HFFc6 (cell line): ENCODE results near the gene POLR2F. TPM values are rescaled to one million over a fixed set of nuclear protein-coding genes. Genes with fewer than 3 reads are reported as not detected.

ENCODE experiments used
- DNase-seq: peaks from one replicate; pipeline ENCODE4 v3.0.0-alpha.2; 2018
- H3K27ac Mint-ChIP-seq: 2 replicates; pipeline ENCODE4 v1.8.0; 2020; ENCODE audit warnings: mild to moderate bottlenecking, mixed read lengths
- H3K27me3 Mint-ChIP-seq: 2 replicates; pipeline ENCODE4 v1.8.0; 2021; ENCODE audit warnings: mild to moderate bottlenecking, moderate library complexity, mixed read lengths; ENCODE audit not compliant: insufficient read depth
- H3K36me3 Mint-ChIP-seq: 2 replicates; pipeline ENCODE4 v1.8.0; 2021; ENCODE audit warnings: low read depth, mixed read lengths
- H3K4me1 Mint-ChIP-seq: 2 replicates; pipeline ENCODE4 v1.8.0; 2020; ENCODE audit warnings: low read depth, mixed read lengths
- H3K4me3 Mint-ChIP-seq: 2 replicates; pipeline ENCODE4 v1.8.0; 2020; ENCODE audit warnings: mild to moderate bottlenecking, moderate library complexity, mixed read lengths
- H3K9me3 Mint-ChIP-seq: 2 replicates; pipeline ENCODE4 v1.8.0; 2020; ENCODE audit warnings: mild to moderate bottlenecking, mixed read lengths
- CTCF ChIP-seq: fragments of 200-600 bp; sonication (generic); IDR thresholded peaks from 2 replicates; pipeline ENCODE4 v1.5.0; 2021; ENCODE audit warnings: antibody characterized with exemption, mild to moderate bottlenecking
- total RNA-seq, 6 experiments: library from RNA; stranded (reverse); fragmentation: NEBNext Ultra II Directional; extraction: Animal tissue kit (Norgen Biotek cat#: 25700); gene quantifications; 2 replicates in 1 of 6; 3 replicates in 5 of 6; pipeline ENCODE4 v1.2.3, GENCODE V29; 2021

POLR2F gene
- total RNA-seq, 6 experiments from 2014 or later, result 91.6 to 130 (median 107) TPM

- H3K27ac Mint-ChIP-seq, result no peak overlapping the region
- H3K4me3 Mint-ChIP-seq, result no peak overlapping the region
- H3K9me3 Mint-ChIP-seq, result no peaks in the 10 kb centered on the region
- TF ChIP-seq CTCF, result no peak
- DNase-seq, result no peak
- H3K27me3 Mint-ChIP-seq, result peaks cover 9% of the 10 kb centered on the region; the same call in 1 of the 2 replicates
- H3K4me1 Mint-ChIP-seq, result no peaks in the 10 kb centered on the region
- no peaks in the 10 kb centered on the region for H3K36me3 Mint-ChIP-seq
Measured at GRCh38 chr22:37991731-37992442, 38.4 kb downstream of the POLR2F start.

- no peaks in the 10 kb centered on the region for H3K36me3 Mint-ChIP-seq
- no peak overlapping the region for H3K27ac Mint-ChIP-seq
- H3K4me1 Mint-ChIP-seq, result no peaks in the 10 kb centered on the region
- H3K4me3 Mint-ChIP-seq, result no peak overlapping the region
- H3K27me3 Mint-ChIP-seq, result peaks cover 15% of the 10 kb centered on the region
- no peak for TF ChIP-seq CTCF
- no peaks in the 10 kb centered on the region for H3K9me3 Mint-ChIP-seq
- DNase-seq, result no peak
Measured at GRCh38 chr22:37994049-37994448, 40.5 kb downstream of the POLR2F start.

DNA sequence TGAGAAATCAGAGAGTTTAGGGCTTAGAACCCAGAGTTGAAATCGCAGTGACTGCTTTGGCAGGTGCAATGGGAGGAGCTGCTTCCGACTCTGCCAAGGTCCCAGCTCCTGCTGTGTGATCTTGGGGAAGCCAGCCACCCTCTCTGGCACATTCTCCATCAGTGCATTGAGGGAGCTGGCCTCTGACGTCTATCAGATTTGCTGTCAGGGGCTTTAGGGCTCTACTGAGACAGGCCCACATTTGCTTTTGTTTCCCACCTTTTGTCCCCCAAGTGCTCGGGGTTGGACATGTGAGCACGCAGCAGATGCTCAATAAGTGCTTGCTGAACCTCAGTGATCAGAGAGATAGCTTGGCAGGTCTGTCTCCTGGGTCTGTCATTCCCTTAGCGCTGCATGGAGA, 41.5 kb downstream of the POLR2F start:
- H3K27me3 Mint-ChIP-seq, result peaks cover 19% of the 10 kb centered on the region
- H3K9me3 Mint-ChIP-seq, result no peaks in the 10 kb centered on the region
- H3K27ac Mint-ChIP-seq, result no peak overlapping the region
- no peak for TF ChIP-seq CTCF
- no peak for DNase-seq
- no peak overlapping the region for H3K4me3 Mint-ChIP-seq
- no peaks in the 10 kb centered on the region for H3K36me3 Mint-ChIP-seq
- H3K4me1 Mint-ChIP-seq, result peaks cover 2% of the 10 kb centered on the region; the same call in 1 of the 2 replicates

DNA sequence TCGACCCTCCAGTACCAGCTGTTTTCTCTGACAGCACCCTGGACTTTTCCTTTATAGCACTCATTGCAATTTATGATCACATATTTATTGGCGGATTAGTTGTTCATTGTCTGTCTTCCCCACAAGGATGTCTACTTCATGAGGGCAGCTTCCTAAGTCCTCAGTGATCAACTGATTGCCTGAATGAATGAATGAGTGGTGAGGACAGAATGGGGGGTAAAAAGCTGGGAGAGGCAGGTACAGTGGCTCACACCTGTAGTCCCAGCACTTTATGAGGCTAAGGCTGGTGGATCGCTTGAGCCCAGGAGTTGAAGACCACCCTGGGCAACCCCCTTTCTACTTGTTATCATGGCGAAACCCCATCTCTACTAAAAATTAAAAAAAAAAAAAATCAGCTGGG, 42.0 kb downstream of the POLR2F start:
- H3K36me3 Mint-ChIP-seq, result no peaks in the 10 kb centered on the region
- TF ChIP-seq CTCF, result no peak
- DNase-seq, result no peak
- no peak overlapping the region for H3K4me3 Mint-ChIP-seq
- no peak overlapping the region for H3K27ac Mint-ChIP-seq
- peaks cover 4% of the 10 kb centered on the region; the same call in 1 of the 2 replicates for H3K4me1 Mint-ChIP-seq
- peaks cover 20% of the 10 kb centered on the region for H3K27me3 Mint-ChIP-seq
- H3K9me3 Mint-ChIP-seq, result no peaks in the 10 kb centered on the region

DNA sequence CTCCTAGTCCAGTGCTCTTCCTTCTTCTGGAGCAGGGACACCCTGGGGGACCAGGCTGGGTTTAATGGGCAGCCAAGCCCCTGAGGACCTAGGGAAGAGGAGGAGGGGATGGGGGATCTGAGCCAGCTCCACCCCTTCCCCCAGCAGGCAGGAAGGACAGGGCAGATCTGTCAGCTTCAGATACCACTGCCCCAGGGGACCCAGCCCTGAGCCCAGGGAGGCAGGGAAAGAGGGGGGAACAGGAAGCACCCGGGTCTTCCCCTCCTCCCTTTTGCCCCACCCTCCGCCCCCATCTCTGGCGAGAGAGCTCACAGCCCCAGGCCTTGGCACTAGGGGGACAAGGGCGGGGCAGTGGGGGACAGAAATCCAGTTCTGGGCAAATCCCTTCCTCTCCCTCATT, 42.6 kb downstream of the POLR2F start:
- Mint-ChIP-seq H3K4me3 (no peak overlapping the region), H3K27me3 (peaks cover 18% of the 10 kb centered on the region), H3K9me3 (no peaks in the 10 kb centered on the region), H3K36me3 (no peaks in the 10 kb centered on the region), H3K4me1 (peaks cover 4% of the 10 kb centered on the region; the same call in 1 of the 2 replicates), H3K27ac (no peak overlapping the region)
- no peak for TF ChIP-seq CTCF
- no peak for DNase-seq
